ENCODE results near the gene CIZ1. TPM values are rescaled to one million over a fixed set of nuclear protein-coding genes. Genes with fewer than 3 reads are reported as not detected.

Gene CIZ1
- total and polyA plus RNA-seq, 2 of the 13 experiments (the other 11 are each of a cell fraction or from before 2014, with no cell fraction given): 30.6 to 50.3 TPM

DNA sequence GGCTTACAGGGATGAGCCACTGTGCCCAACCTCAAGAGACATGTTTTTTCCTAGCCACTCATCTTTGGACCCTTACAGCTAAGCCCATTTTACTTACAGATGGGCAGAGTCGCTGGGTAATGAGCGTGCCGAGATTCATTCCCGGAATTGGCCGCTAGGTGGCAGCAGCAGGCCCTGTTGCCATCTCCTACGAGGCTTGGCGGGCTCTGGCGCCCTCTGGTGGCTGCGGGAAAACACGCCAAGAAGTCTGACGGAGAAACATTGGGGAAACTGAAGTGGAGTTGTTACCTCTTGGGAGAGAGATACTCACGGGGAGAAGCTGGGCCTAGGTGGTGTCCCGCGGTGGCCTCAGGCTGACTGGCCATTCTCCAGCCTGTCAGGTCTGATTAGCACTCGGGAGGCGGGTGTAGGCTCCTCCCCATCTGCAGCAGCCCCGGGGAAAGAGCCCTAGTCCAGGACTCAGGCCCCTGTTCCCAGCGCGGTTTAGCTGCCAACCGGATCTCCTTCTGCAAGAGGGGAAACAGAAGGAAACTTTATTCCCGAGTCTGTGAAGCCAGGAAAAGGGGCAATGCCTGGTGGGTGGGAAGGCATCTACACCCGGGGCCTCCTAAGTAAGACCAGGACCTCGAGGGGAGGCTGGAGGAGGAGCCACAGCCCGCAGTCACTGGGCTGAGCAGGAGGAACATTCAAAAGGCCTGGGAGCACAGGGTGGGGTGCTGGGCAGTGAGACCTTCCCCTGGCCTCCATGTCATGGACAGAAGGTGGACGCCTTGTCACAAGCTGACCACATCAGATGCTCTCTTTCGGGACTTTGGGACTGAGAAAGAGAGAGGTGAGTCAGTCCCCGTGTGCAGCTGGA lies 73.5 kb downstream of the CIZ1 start (continued):
- no peak for TF ChIP-seq U2AF2 (IDR thresholded peaks at IDR 0.05; ENCODE audit: low read depth, low read length)
- TF ChIP-seq, protein P1, sequence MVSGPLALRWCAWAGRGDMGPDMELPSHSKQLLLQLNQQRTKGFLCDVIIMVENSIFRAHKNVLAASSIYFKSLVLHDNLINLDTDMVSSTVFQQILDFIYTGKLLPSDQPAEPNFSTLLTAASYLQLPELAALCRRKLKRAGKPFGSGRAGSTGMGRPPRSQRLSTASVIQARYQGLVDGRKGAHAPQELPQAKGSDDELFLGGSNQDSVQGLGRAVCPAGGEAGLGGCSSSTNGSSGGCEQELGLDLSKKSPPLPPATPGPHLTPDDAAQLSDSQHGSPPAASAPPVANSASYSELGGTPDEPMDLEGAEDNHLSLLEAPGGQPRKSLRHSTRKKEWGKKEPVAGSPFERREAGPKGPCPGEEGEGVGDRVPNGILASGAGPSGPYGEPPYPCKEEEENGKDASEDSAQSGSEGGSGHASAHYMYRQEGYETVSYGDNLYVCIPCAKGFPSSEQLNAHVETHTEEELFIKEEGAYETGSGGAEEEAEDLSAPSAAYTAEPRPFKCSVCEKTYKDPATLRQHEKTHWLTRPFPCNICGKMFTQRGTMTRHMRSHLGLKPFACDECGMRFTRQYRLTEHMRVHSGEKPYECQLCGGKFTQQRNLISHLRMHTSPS (CRISPR knock-in tag; IDR thresholded peaks at IDR 0.05; ENCODE audit: low read depth): peak; percentile 71; the same call in 1 of the 2 replicates
- peak; percentile 51 for TF ChIP-seq BCL6 (CRISPR knock-in tag; IDR thresholded peaks at IDR 0.05)
- no peak for TF ChIP-seq NFYC (CRISPR knock-in tag; IDR thresholded peaks at IDR 0.05)
- no peak for TF ChIP-seq ZNF616 (CRISPR knock-in tag; IDR thresholded peaks at IDR 0.05; ENCODE audit: low read depth)
- no peak for TF ChIP-seq SRSF9 (IDR thresholded peaks at IDR 0.05; ENCODE audit: borderline replicate concordance, insufficient read depth, low read depth, low read length, poor library complexity, severe bottlenecking)
- peak; percentile 51; the same call in 1 of the 2 replicates for TF ChIP-seq ZNF3 (CRISPR knock-in tag; IDR thresholded peaks at IDR 0.05)
- no peak for TF ChIP-seq ZNF644 (CRISPR knock-in tag; IDR thresholded peaks at IDR 0.05; ENCODE audit: low read depth)
- no peak for TF ChIP-seq ZNF160 (CRISPR knock-in tag; IDR thresholded peaks at IDR 0.05)
- TF ChIP-seq SIX4 (CRISPR knock-in tag; IDR thresholded peaks at IDR 0.05): no peak
- no peak for TF ChIP-seq ZNF646 (CRISPR knock-in tag; IDR thresholded peaks at IDR 0.05)
- TF ChIP-seq NAIF1 (CRISPR knock-in tag; IDR thresholded peaks at IDR 0.05; ENCODE audit: borderline replicate concordance): peak; percentile 80; the same call in 1 of the 2 replicates
- TF ChIP-seq ZNF275 (CRISPR knock-in tag; IDR thresholded peaks at IDR 0.05; ENCODE audit: borderline replicate concordance): 0 out of 2 replicates have a peak, but pooled peaks have one; percentile 48
- peak; percentile 76; the same call in 1 of the 2 replicates for TF ChIP-seq IRF2 (CRISPR knock-in tag; IDR thresholded peaks at IDR 0.05)
- TF ChIP-seq ARID2 (CRISPR knock-in tag; IDR thresholded peaks at IDR 0.05; ENCODE audit: borderline replicate concordance): no peak
- peak; percentile 57; the same call in 1 of the 2 replicates for TF ChIP-seq ZSCAN9 (CRISPR knock-in tag; IDR thresholded peaks at IDR 0.05; ENCODE audit: borderline replicate concordance)
- no peak for TF ChIP-seq IKZF1 (IDR thresholded peaks at IDR 0.05)
- no peak for TF ChIP-seq NKX3-1 (CRISPR knock-in tag; IDR thresholded peaks at IDR 0.05)

All from HepG2 (cell line).